SIG-M5 treated with dmso at 0.1 percent for 504 hours (cell line): ENCODE data around the gene CDC37.
A peak's percentile ranks its signal among the peaks of the same experiment; 100 is the strongest.
"Not testable (repeated sequence)": the region's sequence is repeated elsewhere in the genome, so short reads cannot be mapped to it uniquely, and the experiment has no call there.

ENCODE experiments used
- DNase-seq: peaks from one replicate; lab custom pipeline; 2025; ENCODE audit not compliant: unreplicated experiment; lab: John Stamatoyannopoulos, UW

Gene CDC37

DNA sequence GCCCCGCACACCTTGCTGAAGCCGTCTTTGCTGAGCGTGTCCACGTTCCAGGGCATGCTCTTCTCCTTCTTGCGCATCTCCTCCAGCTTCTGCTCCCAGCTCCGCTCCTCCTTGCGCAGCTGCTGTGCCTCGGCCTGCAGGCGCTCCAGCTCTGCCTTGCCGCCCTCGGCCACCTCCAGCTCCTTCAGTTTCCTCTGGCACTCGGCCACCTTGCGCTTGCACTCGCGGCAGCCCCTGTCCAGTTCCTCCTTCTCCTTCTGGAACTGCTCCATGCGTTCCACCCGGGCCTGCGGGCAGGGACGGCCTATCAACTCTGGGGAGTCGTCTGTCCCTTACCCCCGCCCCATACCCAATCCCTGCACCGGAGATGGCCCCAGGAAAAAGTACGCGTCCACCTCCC is 7.4 kb downstream of the CDC37 start:
- no peak for DNase-seq

- no peak for DNase-seq
These were observed 7.9 kb downstream of the CDC37 start for GRCh38 chr19:10395436-10395835.

- no peak for DNase-seq
These were observed 8.3 kb downstream of the CDC37 start for GRCh38 chr19:10395003-10395402.

- DNase-seq: no peak
These were observed 10.2 kb downstream of the CDC37 start for GRCh38 chr19:10393137-10393536.

DNA sequence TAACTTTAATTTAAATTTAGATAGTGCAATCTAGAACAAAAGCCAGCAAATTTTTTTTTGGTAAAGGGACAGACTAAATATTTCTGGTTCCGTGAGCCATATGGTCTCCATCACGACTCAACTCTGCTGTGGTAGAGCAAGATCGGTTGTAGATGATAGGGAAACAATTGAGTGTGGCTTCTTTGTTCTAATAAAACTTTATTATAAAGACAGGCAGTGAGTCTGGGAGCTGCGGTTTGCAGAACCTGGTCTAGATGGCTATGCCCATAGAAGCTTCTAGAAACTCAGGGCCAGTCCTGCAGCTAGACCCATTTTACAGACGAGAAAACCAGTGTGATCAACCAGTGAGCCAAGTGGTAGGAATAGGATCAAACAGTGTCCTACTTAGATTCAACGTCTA is 11.2 kb downstream of the CDC37 start:
- no peak for DNase-seq

- DNase-seq: peak; percentile 45
These were observed 12.6 kb downstream of the CDC37 start for GRCh38 chr19:10390652-10391286.

GRCh38 chr19:10389863-10390262 is 13.5 kb downstream of the CDC37 start:
- DNase-seq: no peak

GRCh38 chr19:10388957-10389356 is 14.4 kb downstream of the CDC37 start:
- peak; percentile 41 for DNase-seq

GRCh38 chr19:10384580-10384979 is 18.8 kb downstream of the CDC37 start:
- DNase-seq: no peak

- not testable (repeated sequence) for DNase-seq
These were observed 20.2 kb downstream of the CDC37 start for GRCh38 chr19:10383223-10383499.

DNA sequence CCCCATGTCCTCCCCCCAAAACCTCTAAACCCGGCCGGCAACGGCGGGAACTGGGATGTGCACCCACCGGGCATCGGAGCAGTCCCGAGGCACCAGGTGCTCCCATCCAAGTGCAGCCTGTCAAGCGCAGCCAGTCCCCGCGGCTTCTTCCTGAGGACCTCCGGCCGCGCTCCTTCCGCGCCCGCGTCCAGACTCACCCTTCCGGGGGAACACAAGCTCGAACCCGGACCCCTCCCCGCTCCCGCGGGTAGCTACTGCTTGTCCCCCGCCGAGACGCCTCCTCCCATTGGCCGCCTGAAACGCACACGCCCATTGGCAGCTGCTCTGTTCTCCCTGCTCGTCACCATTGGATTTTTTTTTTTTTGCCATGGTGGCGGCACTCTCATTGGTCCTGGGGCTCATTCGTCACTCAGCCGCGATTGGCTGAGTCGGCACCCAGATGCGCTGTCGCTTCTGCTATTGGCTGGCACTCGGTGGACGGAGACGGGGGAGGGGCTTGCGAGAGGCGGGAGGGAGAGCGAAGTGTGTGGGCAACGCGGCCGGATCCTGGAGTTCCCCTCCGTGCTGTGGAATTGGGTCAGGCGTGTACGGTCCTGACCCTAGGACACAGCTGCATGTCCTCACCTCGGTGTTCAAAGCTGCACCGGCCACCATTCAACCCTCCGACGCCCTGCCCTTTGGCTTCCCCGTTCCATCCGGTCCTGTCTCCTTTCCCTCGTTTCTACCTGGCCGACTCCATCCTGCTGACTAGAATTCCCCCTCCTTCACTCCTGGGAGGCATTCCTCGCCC is 22.8 kb downstream of the CDC37 start, which contains the start of gene TYK2:
Gene TYK2 (minus strand): TSS at position 260 of the 790 bp plus-strand sequence. CDS start 2,166 bp downstream, outside the sequence.
- peak; percentile 97 for DNase-seq

DNA sequence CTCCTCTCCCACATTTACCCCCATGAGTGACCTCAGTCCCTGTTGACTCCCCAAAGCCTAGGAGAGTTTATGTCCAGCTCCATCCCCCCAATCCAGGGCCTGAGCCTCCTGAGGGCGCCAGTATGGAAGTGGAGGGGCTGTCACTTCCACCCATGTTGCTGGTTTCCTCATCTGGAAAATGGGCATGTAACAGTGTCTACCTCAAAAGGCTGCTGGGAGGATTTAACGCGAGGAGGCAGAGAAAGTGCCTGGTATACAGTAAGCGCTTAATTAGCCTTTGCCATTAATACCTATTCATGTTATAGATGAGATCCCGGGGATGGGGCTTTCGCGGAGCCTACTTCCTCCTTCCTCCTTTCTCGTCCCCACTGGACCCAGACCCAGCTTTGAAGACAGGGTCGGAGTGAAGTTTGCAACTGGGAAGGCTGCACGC is 23.4 kb downstream of the CDC37 start:
- DNase-seq: peak; percentile 41

DNA sequence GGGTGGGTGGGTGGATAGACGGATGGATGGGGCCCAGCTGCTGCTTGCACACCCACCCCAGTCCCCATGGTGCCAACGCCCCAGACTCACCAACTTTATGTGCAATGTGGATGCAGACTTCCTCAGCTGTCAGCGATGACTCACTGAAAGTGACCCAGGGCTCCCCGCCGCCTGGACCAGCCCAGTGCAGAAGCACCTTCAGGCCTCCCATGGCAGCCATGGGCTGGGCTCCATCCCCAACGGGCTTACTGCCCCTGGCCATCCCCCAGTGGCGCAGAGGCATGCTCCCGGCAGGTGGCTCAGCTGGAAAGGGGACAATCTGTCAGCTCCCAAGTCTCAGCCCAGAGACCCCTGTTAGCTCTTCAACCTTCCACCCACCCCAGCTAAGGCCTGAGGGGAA is 25.2 kb downstream of the CDC37 start:
- DNase-seq: no peak

GRCh38 chr19:10377140-10377640 is 26.2 kb downstream of the CDC37 start:
- DNase-seq: not testable (repeated sequence)

- no peak for DNase-seq
These were observed 28.4 kb downstream of the CDC37 start for GRCh38 chr19:10374931-10375330.

- peak; percentile 90 for DNase-seq
These were observed 30.7 kb downstream of the CDC37 start for GRCh38 chr19:10372690-10373089.

DNA sequence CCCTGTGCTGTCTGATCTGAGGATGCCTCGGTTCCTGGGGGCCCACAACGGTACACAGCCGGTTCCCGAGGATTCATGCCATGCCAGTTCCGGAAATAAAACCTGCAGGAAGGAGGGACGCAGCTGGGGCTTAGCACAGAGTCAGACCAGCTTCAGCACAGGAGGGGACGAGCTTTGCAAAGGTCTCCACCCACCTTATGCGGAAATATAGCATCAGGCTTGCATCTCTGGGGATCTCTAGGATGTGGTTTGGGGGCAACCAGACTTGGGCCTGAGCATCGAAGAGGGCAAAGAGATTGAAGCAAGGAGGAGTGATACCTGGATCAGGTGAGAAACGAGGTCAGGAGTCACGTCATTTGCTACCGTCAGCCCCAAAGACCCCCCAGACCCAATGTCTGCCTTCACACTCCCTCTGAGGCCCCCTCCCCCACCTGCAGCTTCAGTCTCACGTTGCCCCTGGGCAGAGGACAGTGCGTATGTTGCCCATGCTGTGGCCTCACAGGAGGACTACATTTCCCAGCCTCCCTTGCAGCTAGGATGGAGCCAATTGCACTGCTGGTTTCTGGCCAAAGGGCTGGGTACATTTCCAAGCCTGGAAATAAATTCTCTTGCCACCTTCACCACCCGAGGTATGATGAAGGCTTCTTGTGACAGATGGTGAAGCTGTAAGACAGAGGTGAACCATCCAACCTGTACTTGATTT is 35.1 kb downstream of the CDC37 start:
- DNase-seq: no peak

- not testable (repeated sequence) for DNase-seq
These were observed 36.3 kb downstream of the CDC37 start for GRCh38 chr19:10366950-10367512.

GRCh38 chr19:10365518-10365917 is 37.8 kb downstream of the CDC37 start:
- DNase-seq: no peak

DNA sequence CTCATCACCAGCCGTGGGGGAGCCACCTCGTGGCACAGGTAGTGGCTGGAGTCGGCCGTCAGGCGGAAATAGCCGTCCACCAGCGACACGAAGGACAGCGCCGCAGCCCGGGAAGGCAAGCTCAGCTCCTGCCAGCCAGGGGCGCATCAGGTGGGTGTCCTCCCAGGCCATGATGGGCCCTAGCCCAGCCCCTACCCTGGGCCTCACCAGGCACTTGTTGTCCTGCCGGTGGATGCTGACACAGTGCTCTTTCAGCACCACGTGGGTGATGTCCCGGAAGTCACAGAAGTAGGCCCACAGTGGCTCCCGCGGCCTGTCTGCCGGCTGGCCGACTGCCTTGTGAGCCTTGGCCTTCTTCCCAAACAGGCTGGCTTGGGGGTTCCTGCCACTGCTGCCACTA is 38.7 kb downstream of the CDC37 start:
- no peak for DNase-seq

DNA sequence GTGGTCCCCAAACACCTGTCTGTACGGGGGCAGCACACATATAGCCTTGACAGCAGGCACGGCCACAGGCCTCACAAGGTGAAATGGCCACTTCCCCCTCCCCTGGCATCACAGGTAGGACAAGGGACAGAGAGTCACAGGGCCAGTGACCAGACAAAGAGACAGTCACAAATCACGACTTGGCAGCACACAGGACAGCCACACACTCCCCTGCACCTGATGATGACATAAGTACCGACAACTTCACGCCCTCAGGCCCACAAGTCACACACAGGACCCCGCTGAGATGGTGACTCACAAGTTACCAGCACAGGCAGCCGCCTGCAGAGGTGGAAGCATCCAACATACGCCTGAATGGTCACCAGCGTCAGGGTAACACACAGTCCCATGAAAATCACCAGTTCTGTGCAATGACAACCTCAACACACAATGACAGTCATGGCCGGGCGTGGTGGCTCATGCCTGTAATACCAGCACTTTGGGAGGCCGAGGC is 39.5 kb downstream of the CDC37 start:
- no peak for DNase-seq
